HG02610 (cell line): Measurements from ENCODE around the gene SLC35G3.
"Not testable (repeated sequence)": the region's sequence is repeated elsewhere in the genome, so short reads cannot be mapped to it uniquely, and the experiment has no call there.

Experiments
- ATAC-seq: cut with Tn5 transposase; IDR thresholded peaks from one replicate; pipeline ENCODE4 v1.9.1; 2021; ENCODE audit warnings: mild to moderate bottlenecking, moderate library complexity; ENCODE audit not compliant: unreplicated experiment

Gene SLC35G3

GRCh38 chr17:35194001-35194400 lies at the start of gene SLC35G3:
Gene SLC35G3, minus strand, starts transcription at chr17:35194393. Its CDS starts 86 bp downstream, at chr17:35194307.
- ATAC-seq = not testable (repeated sequence)

- ATAC-seq = no peak
Measured at GRCh38 chr17:35243561-35244340, 49.6 kb upstream of the SLC35G3 start.

GRCh38 chr17:35242805-35243560 lies 48.8 kb upstream of the SLC35G3 start, which contains the start of gene SLFN5:
Gene SLFN5, plus strand, starts transcription at chr17:35243072. Its CDS starts 15,619 bp downstream, at chr17:35258691.
- ATAC-seq = peak; percentile 73

GRCh38 chr17:35242158-35242804 lies 48.1 kb upstream of the SLC35G3 start:
- ATAC-seq = peak; percentile 39

GRCh38 chr17:35241520-35241919 lies 47.3 kb upstream of the SLC35G3 start:
- ATAC-seq = no peak

- ATAC-seq = no peak
Measured at GRCh38 chr17:35240861-35241260, 46.7 kb upstream of the SLC35G3 start.

- ATAC-seq = no peak
Measured at GRCh38 chr17:35239823-35240222, 45.6 kb upstream of the SLC35G3 start.

GRCh38 chr17:35238821-35239220 lies 44.6 kb upstream of the SLC35G3 start:
- ATAC-seq = no peak

- ATAC-seq = no peak
Measured at GRCh38 chr17:35236821-35237220, 42.6 kb upstream of the SLC35G3 start.

GRCh38 chr17:35235917-35236316 lies 41.7 kb upstream of the SLC35G3 start:
- ATAC-seq = no peak

- no peak for ATAC-seq
Measured at GRCh38 chr17:35235289-35235688, 41.1 kb upstream of the SLC35G3 start.

GRCh38 chr17:35234315-35234714 lies 40.1 kb upstream of the SLC35G3 start:
- not testable (repeated sequence) for ATAC-seq

GRCh38 chr17:35229638-35230037 lies 35.4 kb upstream of the SLC35G3 start:
- ATAC-seq = no peak

- no peak for ATAC-seq
Measured at GRCh38 chr17:35227546-35227945, 33.4 kb upstream of the SLC35G3 start.

- ATAC-seq = no peak
Measured at GRCh38 chr17:35224436-35224835, 30.2 kb upstream of the SLC35G3 start.

- no peak for ATAC-seq
Measured at GRCh38 chr17:35222452-35222851, 28.3 kb upstream of the SLC35G3 start.

GRCh38 chr17:35218915-35219314 lies 24.7 kb upstream of the SLC35G3 start:
- ATAC-seq = no peak

GRCh38 chr17:35217107-35217506 lies 22.9 kb upstream of the SLC35G3 start:
- ATAC-seq = no peak

- ATAC-seq = no peak
Measured at GRCh38 chr17:35214631-35215273, 20.6 kb upstream of the SLC35G3 start.

GRCh38 chr17:35214192-35214591 lies 20.0 kb upstream of the SLC35G3 start:
- no peak for ATAC-seq

GRCh38 chr17:35213412-35213940 lies 19.3 kb upstream of the SLC35G3 start:
- no peak for ATAC-seq
